ENCODE data around the gene FRMPD2.

DNA sequence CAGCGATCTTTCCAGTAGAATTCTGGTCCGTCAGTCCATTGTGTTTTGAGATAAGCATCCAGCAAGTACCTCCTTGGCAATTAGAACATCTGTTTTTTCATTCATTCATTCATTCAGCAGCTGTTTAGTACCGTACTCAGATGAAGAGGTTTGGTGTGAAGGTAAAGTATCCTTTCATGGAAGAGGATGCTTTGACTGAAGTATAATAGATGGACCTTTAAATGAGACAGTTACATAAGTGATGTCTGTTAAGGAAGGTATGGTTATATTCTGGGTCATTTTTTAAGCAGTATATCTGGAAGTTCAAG is 33.2 kb upstream of the FRMPD2 start:
- TF ChIP-seq CTCF (IDR thresholded peaks at IDR 0.05; ENCODE audit: low read depth, low read length, poor library complexity, severe bottlenecking) (no peak), EZH2phosphoT487 (IDR thresholded peaks at IDR 0.05; ENCODE audit: borderline replicate concordance, low read length) (no peak)

Data from DOHH2 (cell line).